HG03457 (cell line): ENCODE measurements around the gene CETP.
"Not testable (repeated sequence)": the region's sequence is repeated elsewhere in the genome, so short reads cannot be mapped to it uniquely, and the experiment has no call there.

Experiments used
- ATAC-seq: cut with Tn5 transposase; IDR thresholded peaks from one replicate; pipeline ENCODE4 v1.9.1; 2021; ENCODE audit warnings: moderate number of reproducible peaks; ENCODE audit not compliant: unreplicated experiment

Gene CETP

GRCh38 chr16:56977823-56978430, 16.2 kb downstream of the CETP start:
- no peak for ATAC-seq

DNA sequence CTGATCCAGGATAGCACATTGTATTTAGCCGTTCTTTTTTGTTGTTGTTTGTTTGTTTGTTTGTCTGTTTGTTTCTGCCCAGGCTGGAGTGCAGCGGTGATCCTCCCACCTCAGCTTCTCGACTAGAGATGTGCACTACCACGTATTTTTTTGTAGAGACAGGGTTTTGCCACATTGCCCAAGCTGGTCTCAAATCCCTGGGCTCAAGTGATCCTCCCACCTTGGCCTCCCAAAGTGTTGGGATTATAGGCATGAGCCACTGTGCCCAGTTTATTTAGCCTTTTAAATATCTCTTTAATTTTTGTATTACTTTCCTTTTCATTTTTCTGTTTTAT, 18.4 kb downstream of the CETP start:
- ATAC-seq: no peak

GRCh38 chr16:56980792-56981724, 19.3 kb downstream of the CETP start:
- ATAC-seq: no peak

DNA sequence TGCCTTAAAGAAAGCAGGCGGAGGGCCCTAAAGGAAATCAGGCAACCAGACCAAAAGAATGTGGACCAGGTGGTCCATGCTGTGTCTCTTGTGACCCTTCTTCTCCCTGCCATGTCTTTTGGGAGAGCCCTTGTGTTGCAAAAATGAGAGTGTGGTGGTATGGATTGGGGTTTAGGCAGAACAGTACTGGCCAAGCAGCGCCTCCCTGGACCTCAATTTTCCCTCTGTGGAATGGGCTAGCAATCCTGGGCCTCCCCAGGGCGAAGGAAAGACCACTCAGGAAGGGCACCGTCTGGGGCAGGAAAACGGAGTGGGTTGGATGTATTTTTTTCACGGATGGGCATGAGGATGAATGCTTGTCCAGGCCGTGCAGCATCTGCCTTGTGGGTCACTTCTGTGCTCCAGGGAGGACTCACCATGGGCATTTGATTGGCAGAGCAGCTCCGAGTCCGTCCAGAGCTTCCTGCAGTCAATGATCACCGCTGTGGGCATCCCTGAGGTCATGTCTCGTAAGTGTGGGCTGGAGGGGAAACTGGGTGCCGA, 20.1 kb downstream of the CETP start:
- ATAC-seq: no peak

GRCh38 chr16:56982695-56983094, 20.9 kb downstream of the CETP start:
- no peak for ATAC-seq

DNA sequence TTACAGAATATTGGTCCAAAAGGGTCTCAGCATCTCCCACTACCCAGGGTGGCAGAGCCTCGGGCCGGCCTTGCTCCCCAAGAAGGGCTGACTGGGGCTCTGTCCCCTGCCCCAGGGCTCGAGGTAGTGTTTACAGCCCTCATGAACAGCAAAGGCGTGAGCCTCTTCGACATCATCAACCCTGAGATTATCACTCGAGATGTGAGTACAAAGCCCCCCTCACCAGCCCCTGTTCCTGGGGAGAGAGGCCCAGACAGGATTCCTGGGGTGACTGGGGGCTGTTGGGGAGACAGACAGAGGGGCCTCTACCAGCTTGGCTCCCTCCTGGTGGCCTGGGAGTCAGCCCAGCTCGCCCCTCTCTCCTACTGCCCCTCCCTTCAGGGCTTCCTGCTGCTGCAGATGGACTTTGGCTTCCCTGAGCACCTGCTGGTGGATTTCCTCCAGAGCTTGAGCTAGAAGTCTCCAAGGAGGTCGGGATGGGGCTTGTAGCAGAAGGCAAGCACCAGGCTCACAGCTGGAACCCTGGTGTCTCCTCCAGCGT, 21.5 kb downstream of the CETP start:
- no peak for ATAC-seq

- ATAC-seq: no peak
These were observed 22.9 kb downstream of the CETP start for GRCh38 chr16:56984639-56985038.

DNA sequence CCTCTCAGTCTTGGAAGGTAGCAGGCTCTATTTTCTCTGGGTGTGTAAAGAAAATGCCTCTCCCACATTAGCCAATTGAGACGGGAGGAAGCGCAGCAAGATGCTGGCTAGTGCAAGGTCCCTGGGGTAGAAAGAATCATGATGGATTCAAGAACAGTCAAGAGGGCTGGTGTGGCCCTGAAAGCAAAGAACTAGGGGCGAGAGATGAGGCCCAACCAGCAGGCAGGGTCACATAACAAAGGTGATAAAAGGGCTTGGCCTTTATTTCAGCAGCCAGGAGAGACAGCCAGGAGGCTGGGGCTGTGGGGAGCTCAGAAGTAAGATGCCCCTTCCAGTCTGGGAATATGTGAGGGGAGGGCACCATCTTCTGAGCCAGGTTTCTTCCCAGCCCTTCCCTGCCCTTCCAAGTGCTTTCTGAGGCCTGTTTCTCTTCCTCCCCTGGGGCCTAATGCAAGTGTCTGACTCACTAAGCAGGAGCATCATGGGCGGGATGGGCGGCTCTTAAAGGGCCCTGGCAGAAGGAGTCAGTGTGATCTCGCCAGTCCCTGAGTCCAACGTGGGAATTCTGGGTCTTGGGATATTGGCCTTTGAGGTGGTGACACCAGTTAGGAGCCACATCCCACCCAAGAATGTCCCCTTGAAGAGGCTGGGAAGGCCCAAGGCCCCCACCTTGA, 23.7 kb downstream of the CETP start:
- ATAC-seq: no peak

DNA sequence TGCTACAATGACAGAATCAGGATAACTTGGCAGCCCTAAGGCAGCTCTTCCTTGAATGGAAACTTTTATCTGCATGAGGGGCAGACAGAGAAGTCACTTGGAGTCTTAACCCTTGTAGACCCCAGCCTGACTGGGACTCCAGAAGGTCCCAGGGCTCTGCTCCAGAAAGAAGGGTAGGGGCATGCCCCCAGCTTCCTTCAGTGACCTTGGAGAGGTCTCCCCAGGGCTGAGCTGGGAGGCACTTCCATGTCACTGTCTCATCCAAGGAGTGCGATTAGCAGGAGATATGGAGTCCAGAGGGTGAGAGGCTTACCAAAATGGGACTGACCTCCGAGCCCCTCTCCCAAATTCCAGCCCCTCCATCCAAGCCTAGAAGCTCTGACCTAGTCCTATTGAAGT, 24.2 kb downstream of the CETP start:
- no peak for ATAC-seq

DNA sequence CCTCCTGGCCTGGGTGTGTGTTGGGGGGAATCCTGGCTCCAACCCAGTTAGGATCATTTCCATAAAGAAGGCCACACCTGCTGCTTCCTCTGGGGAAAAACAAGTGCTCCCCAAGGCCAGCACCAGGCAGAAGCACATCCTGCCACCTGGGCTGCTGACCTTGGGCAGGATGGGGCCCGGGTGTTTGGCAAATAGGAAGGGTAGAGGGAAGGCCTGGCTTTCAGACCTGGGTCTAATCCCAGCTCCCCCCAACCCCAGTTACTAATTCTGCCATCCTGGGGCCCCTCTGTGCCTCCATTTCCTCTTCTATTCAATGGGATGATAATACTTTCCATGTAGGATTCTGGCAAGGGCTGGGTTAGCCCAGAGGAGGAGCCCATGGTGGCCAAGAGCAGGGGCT, 24.6 kb downstream of the CETP start:
- no peak for ATAC-seq

GRCh38 chr16:56986908-56987307, 25.2 kb downstream of the CETP start:
- not testable (repeated sequence) for ATAC-seq

DNA sequence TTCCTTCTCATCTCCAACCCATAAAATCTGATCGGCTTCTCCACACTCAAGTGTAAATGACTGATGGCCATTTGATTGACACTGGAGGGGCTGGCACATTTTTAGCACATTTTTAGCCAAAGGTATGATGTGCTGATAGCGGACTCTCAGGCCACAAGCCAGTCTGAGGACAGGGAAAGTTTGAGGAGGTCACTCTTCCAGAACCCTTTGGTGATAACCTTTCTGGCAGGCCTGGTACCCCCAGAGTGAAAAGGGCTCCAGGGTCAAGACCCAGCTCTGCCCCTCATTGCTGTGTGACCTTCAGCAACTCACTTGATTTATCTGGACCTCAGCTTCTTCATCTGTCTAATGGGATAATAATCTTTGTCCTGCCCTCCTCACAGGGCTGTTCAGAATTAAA, 25.9 kb downstream of the CETP start:
- no peak for ATAC-seq

DNA sequence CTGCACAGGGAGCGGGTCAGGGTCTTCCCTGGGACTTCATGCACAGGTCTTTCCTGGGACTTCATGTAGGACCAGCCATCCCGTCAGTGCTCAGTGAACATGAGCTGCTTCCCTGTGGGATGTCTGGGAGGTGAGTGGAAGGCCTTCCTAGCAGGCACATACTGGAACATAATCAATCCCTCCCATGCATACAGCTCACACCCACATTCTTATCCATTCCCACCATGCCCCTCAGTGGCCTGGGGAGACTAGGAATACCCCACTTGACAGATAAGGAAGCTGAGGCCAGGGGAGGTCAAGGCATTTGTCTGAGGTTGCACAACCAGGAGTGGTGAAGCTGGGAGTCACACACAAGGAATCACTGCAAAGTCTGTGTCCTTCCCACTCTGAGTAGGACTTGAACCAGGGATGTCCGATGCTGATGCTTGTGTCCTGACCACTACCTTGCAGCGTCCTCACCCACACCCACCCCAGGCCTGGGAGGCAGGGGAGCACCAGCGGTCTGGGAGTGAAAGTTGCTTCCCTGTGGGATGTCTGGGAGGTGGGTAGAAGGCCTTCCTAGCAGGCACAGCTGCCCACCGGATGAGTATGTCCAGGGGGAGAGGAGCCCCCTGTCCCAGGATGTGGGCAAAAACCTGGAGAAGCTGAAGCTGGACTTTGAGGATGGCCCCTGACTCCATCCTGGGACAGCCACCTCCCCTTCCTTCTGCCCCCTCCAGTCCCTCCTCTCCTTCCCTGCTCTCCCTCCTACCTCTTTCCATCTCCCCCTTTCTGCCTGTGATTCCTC, 26.6 kb downstream of the CETP start:
- ATAC-seq: no peak

DNA sequence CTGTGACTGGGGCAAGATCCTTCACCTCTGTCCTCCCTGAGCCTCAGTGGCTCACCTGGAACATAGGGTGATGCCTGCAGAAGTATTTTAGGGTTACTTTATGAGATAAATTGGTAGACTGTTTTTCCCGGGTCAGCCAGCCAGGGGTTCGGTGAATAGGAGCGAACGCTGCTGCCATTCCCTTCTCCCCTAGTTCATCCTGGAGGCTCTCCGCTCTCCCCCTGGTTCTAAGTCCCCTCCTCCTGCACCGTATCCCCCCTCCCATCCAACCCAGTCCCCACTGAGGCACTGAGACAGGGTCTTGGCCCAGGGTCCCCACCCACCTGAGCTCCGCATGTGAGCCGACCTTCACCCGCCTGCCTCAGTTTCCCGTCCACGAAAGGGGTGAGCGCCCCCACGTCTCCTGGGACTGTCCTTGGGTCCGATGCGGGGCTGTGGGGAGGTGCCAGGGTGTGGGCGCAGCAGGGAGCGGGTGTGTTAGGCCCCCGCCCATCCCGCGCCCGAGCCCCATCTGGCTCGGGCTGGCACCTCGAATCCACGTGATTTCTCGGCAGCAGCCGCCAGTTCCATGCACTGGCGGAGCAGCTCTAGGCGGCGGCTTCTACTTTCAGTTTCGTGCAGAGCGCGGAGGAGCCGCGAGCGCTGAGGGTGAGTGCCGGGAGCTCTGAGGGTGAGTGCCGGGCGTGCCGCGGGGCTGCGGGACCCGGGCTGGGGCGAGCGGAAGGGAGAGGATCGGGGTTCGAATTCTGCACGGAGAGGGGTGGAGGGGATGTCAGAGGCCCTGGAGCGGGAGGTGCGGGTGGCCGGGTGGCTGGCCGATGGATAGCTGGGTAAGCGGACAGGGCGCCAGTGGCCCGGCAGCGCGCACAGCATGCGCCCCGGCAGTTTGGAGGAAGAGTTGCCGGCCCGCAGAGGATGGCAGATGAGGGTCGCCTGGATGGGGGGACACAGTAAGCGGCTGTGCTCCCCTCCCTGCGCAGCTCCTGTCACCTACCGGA, 27.5 kb downstream of the CETP start, which contains the start of gene NLRC5:
Gene NLRC5, plus strand, starts transcription at position 610 of the 998 bp plus-strand sequence. CDS start 31,156 bp downstream, outside the sequence.
- ATAC-seq: peak; percentile 71

- no peak for ATAC-seq
These were observed 28.2 kb downstream of the CETP start for GRCh38 chr16:56989988-56990387.

GRCh38 chr16:56990407-56991286, 28.9 kb downstream of the CETP start:
- no peak for ATAC-seq

DNA sequence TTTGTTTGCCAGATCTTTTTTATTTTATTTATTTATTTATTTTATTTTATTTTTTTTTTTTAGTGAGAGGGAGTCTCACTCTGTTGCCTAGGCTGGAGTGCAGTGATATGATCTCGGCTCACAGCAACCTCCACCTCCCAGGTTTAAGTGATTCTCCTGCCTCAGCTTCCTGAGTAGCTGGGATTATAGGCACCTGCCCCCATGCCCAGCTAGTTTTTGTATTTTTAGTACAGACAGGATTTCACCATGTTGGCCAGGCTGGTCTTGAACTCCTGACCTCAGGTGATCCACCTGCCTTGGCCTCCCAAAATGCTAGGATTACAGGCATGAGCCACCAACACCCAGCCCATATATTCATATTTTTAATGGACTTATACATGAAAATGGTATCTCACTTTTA, 30.7 kb downstream of the CETP start:
- ATAC-seq: not testable (repeated sequence)

GRCh38 chr16:56993204-56993603, 31.5 kb downstream of the CETP start:
- ATAC-seq: no peak
